Activated CD4-positive, alpha-beta T cell treated with anti-CD3 and anti-CD28 coated beads for 4 hours (primary cell): ENCODE measurements around the gene LYSMD4.
"Not testable (repeated sequence)": the region's sequence is repeated elsewhere in the genome, so short reads cannot be mapped to it uniquely, and the experiment has no call there.

Source experiments
- DNase-seq, 2 donors: peaks; one replicate each; pipeline ENCODE4 v3.0.0-alpha.2; 2020

LYSMD4 gene

DNA sequence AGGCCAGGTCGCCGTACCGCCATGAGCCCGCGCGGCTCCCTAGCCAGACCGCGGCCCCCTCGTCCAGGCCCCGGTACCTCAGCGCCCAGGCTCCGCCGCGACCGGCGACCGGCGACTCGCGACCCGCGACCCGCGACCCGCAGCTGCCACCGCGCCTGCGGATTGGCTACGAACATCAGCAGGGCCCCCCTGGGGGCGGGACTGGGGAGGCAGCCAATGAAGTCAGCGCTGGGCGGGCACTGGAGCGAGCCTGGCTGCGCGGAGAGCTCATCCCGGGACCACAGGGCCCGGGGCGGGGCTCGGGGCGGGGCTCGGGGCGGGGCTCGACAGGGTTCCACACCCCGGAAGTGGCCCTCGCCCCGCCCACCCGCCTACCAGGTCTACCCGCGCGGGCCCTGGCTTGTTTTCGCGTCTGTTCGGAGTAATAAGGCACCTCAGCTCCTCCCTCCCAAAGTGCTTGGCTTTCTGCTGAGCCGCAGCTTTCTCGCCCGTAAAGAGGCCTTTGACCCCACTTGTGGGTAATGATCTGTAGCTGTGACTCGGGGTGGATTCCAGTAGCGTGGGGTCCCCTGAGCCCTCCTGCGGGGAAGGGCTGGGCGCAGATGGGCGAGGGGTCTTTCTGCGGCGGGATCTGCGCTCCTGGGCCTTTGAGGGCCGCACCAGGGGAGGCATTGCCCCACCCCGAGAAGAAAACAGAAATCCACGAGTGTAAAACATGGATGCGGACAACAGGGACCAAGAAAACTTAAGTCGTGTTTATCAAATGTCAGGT lies at the start of gene LYSMD4:
Gene LYSMD4, minus strand, starts transcription at position 170 of the 772 bp plus-strand sequence. CDS start 1,438 bp downstream, outside the sequence.
- DNase-seq: peak; percentile 99

DNA sequence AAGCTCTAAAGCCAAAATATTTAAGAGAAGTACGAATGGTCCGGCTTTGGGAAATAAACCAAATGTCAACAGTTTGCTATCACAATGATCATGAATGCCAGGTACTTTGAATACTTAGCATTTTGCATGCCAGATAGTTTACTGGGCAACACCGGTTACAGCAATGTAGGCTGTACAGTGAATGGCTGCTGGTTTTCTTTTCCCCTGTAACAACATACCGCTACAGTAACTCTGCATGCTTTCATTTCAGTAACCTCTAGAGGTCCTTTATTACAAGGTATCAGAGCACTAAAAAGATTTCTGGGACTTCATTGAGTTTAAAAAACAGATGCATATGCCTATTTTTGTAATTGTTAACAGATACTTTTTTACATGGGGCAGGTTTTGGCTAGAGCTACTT lies 48.8 kb upstream of the LYSMD4 start:
- DNase-seq: not testable (repeated sequence)

DNA sequence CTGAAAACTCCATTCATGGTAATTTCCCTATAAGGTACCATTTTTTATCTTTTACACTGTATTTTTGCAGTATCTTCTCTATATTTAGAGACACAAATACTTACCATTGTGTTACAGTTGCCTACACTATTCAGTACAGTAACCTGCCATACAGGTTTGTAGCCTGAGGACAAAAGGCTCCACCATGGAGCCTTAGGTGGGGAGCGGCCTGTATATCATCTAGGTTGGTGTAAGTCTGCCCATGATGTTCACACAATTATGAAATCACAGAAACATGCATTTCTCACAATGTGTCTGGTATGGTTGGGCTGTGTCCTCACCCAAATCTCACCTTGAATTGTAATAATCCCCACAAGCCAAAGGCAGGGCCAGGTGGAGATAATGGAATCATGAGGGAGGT lies 43.9 kb upstream of the LYSMD4 start:
- no peak for DNase-seq

GRCh38 chr15:99764522-99764921 lies 31.3 kb upstream of the LYSMD4 start:
- no peak for DNase-seq

DNA sequence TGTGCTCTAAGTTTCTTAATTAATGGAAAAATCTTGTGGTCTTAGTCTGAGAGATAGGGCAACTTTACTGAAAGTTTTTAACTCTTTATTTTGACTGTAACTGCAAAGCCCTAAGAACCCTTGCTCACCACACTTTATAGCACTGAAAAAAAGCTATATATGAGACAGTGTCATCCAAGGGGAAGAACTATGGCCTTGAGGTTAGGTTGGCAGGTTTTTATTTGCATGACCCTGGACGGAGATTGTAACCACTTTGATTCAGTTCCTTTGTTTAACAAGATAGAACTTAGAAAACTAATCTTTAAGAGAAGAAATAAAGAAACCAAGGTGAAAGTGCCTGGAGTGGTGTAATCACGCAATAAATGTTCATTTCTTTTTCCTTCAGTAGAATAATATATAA lies 30.6 kb upstream of the LYSMD4 start:
- DNase-seq: no peak

DNA sequence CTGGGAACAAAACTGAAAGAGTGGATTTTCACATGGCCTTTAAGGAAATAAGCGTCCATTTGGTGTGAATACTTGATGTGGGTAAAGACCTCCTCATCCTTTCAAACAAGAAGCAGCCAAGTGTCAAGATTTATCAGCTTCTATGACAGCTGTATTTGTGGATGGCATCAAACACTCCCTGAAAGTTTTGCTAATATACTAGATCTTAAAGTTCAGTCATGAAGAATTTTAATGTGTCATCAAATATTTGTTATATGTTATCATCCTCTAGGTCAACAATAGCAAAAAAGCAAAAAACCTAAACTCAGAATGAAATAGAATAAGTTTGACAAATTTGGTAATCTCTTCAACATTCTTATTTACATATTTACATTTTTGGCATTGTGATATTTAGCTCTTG lies 29.1 kb upstream of the LYSMD4 start:
- no peak for DNase-seq

DNA sequence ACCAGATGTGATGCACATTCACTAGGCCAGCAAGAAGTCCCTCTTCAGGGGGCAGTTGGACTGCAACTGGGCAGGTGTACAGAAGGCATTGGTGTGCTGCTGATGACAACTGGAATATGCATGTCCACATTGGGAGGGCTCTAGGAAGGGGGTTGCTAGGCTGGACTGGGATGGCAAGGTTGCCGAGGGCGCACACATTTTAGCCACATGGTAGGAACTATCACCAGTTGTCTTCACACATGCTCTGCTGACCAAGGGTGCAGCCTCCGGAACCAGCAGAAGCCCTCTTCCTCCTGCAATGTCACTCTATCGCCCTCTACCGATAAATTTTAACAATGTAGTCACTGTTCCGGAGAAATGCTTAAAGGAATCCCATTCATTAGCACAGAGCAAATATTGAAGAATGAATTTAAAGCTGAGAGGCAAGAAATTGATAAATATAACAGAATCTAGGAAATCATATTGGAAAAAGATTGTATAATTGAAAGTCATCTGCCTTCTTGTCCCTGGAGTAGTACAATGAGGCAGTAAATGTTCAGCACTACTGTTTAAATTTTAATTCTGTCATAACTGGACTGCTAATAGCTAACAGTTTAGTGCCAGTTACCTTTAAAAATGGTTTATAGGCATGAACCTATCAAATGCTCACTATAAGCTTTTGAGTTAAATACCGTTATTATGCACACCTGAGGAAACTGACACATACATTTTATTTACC lies 22.6 kb upstream of the LYSMD4 start:
- peak; percentile 24 to 35 for DNase-seq

DNA sequence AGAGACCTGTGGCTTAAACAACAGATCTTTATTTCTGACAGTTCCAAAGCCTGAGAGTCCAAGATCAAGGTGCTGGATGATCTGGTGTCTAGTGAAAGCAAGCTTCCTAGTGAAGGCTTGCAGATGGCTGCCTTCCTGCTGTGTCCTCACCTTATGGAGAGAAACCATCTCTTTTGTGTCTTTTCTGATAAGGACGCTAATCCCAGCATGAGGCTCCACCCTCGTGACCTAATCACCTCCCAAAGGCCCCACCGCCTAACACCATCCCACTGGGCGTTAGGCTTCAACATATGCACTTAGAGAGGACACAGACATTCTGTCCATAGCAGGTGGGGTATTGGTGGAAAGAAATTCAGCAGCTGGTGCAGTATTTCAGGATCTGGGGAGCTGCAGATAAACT lies 19.8 kb upstream of the LYSMD4 start:
- no peak for DNase-seq

DNA sequence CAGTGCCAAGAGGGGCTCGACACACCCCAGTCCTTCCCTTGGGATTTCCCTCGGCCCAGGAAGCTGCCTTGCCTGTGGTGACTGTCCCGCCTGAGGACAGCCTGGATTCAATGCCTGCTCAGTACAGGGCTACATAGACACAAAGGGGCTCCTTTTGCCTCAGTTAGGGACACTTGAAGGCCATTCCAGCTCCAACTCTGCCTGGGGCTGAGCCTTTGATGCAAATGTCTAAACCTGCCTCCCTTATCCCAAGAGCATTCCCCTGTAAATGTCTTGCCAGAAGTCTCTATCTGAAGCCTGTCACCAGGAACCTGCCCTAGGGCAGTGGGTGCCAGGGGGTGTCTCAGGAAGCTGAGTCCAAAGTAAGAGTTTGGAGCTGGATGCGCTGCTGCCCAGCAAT lies 19.3 kb upstream of the LYSMD4 start:
- DNase-seq: no peak

GRCh38 chr15:99750326-99750725 lies 17.1 kb upstream of the LYSMD4 start:
- DNase-seq: not testable (repeated sequence)

DNA sequence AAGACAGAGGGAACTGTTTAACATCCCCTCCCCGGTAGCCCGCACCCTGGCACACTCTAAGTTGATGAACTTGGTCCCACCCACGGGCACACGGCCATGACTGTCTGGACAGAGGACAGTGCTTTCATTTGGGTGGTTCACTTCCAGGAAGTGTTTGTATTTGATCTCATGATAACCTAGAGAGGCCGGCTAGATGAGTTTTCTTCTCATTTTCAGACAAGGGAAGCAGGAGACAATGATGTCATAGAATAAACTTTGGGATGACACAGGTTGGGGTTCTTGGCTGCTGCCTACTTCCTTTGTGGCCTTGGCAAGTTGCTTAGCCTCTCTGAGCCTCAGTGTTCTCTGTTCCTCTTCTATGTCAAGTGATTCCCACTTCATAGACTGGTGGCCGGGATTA lies 16.1 kb upstream of the LYSMD4 start:
- DNase-seq: no peak

GRCh38 chr15:99745370-99746086 lies 12.3 kb upstream of the LYSMD4 start:
- no peak for DNase-seq

GRCh38 chr15:99744142-99744541 lies 10.9 kb upstream of the LYSMD4 start:
- DNase-seq: no peak

- no peak for DNase-seq
Measured at GRCh38 chr15:99741835-99742234, 8.6 kb upstream of the LYSMD4 start.

DNA sequence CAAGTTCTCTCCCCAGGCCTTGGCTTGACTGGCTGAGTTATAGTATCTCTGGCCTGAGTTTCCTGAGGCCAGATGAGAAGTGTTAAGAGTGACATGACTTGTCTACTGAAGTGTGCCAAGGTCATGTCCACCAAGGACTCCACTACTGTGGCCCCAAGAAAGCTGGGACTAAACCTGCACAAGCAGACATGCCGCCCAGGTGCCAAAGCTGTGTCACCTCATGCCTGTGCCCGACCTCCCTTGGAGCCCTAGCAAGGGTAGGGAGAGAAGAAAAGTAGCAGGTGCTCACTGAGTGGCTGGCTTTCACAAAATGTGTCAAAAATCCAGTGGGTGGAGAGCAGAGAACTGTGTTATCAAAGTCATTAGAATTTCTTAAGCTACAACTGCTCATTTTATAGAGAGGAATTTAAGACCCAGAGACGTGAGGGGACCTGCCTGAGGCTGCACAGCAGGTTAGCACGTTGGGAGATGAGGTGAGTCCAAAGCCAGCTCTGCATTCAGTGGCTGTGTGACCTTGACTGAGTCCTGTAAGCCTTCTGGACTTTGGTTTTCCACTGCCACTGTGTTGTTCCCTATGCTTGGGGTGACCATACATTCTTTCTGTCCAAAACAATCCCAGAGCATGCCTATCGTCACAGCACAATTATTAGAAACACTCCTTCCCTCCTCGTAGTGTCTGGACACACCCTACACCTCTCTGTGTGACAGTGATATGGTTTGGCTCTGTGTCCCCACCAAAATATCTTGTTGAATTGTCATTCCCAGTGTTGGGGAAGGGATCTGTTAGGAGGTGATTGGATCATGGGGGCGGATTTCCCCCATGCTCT lies 5.0 kb upstream of the LYSMD4 start:
- no peak for DNase-seq

DNA sequence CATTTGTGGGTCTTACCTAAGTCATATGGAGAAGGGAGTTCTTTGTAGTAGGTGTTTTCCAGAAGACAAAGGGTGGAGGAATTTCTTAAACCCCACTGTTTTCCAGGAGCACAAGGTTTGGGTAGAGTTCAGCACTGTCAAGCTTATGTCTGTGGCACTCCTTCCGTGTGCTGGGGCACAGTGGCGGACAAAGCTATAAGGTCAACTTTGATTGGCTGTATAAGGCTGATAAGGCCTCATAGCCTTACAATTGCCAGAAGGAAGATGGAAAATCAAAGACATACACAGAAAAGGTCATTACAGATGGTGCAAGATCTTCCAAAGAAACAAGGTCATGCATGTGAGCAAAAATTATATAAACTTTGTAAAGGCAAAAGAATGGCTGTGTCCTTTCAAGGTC lies 3.5 kb upstream of the LYSMD4 start:
- DNase-seq: no peak

DNA sequence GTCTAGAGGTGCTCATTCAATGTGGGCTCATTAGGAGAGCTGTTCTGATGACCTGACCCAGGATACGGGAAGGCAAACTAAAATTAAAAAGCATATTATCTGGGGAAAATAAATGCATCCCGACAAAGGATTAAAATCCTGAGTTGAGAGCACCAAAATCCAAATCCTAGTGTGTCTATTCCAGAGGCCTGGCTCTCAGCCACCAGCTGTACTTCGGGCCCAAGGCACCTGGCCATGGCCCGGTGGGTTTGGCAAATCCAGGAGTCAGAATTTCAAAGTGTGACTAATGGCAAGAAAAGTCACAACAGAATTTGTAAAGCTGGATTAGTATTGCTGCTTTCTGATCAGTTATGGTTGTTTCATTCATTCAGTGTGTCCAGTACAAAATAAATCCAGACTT lies 2.6 kb upstream of the LYSMD4 start:
- DNase-seq: no peak

- no peak for DNase-seq
Measured at GRCh38 chr15:99734575-99734974, 1.3 kb upstream of the LYSMD4 start.

- DNase-seq: not testable (repeated sequence)
Measured at GRCh38 chr15:99734040-99734291, 729 bp upstream of the LYSMD4 start.

DNA sequence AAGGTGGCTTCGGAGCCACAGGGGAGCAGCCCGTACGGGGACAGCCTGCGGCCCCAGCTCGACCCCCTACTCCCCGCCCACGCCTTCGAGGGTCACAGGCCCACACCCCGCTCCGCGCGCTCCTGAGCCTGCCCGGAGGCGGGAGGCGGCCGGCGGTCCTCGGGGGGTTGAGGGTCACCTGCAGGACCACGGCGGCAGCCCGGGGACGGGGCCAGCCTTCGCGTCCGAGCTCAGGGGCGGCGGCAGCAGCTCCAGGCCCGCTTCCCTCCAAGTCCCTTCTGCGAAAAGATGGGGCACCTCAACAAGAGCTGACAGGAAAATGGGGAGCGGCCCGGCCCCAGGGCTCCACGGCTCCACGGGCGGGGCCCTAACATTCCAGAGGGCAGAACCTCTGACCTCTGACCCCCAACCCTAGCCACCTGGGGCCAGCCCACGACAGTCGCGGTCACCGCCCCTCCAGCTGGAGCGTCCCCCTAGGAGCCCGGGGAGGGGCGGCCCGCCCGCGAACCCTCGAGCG lies 428 bp downstream of the LYSMD4 start:
- peak; percentile 18 to 22 for DNase-seq

- DNase-seq: no peak
Measured at GRCh38 chr15:99732124-99732750, 1.0 kb downstream of the LYSMD4 start.

- no peak for DNase-seq
Measured at GRCh38 chr15:99731336-99732123, 1.7 kb downstream of the LYSMD4 start.
